GM18951 (cell line): ENCODE measurements around the gene DDT.
"Not testable (repeated sequence)": the region's sequence is repeated elsewhere in the genome, so short reads cannot be mapped to it uniquely, and the experiment has no call there.

Experiments
- POLR2A ChIP-seq: IDR thresholded peaks from 4 replicates; pipeline ENCODE4 v1.6.1; 2011; ENCODE audit warnings: mild to moderate bottlenecking; ENCODE audit not compliant: insufficient read length, insufficient read depth; ENCODE audit errors: extremely low read depth
- in situ Hi-C: fragments of 300-500 bp; cut with MboI; formaldehyde crosslinking; loops from one replicate; pipeline ENCODE4 v1.12.0; 2022; ENCODE audit warnings: low sequenced_read_pairs, mixed read lengths, inconsistent platforms; ENCODE audit not compliant: unreplicated experiment

Gene DDT

GRCh38 chr22:23939017-23939357 lies 35.3 kb downstream of the DDT start:
- TF ChIP-seq POLR2A, result no peak
- in situ Hi-C loops, result no loop called here

DNA sequence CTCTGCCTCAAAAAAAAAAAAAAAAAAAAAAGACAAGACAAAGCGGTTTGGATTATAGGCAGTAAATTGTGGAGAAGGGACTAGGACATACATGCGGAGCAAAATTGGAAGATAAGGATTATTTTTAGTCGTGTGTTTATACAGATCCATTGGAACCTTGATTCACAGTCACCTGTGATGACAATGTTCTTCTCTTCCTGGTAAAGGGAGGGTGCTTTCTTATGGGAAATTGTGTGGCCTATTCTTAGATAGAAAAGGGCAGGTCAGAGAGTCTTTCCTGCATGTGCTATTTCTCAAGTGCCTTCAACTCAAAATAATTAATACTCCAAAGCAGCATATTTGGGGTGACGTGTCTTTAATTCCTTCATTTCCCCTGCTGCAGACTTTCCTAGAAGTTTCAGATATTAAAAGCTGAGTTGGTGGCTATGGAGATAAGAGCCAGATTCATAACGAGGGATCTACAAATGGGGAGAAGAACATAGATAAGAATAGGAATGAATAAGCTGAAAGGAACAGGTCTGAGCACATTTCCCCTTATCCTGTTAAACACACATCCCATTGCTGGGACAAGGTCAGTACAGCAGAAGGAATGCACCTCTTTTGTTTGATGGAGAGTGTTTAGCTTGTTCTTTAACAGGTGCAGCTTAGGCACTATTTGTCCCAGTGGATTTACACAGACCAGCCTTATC lies 35.8 kb downstream of the DDT start:
- in situ Hi-C loops, result no loop called here
- no peak for TF ChIP-seq POLR2A

DNA sequence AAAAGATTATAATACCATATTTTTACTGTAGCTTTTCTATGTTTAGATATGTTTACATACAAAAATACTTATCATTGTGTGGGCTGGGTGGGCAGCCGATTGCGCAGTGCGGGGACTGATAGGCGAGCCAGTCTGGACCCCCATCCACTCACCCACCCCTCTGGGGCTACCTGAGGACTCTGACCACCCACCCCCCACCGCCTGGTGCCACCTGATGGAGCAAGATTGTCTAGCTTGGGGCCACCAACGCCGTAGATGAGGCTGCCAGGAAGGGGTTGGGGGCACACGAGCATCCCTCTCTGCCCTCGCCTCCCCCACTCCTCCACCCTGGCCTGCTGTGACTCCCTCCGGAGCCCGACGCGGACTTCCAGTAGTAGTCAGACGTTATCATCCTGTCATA lies 47.7 kb downstream of the DDT start:
- no peak for TF ChIP-seq POLR2A
- in situ Hi-C loops, result no loop called here

DNA sequence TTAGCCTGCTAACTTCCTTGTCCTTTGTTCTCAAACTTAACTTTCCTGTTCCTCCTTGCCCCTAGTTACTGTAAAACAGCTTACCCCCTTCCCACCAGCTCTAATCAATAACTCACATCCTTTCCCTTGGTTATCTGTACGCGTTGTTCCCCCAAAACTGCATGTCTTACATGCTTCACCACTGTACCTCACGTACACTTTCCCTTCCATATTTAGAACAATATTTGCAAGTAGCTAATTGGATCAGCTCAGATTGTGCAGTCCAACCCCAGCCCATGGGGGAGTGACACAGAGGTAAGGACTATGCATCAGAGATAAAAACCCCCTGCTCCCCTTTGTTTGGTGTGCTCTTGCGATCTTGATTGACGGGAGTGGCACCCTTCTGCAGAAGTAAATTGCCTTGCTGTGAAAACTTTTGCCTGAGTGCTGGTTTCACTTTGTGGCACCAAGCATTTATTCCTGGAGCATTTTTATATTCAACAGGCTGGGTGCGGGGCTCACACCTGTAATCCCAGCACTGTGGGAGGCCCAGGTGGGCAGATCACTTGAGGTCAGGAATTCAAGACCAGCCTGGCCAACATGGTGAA lies 49.1 kb downstream of the DDT start:
- TF ChIP-seq POLR2A, result no peak
- in situ Hi-C loops, result no loop called here

GRCh38 chr22:23922921-23923320 lies 51.3 kb downstream of the DDT start:
- TF ChIP-seq POLR2A, result no peak
- in situ Hi-C loops, result no loop called here

GRCh38 chr22:23921586-23922201 lies 52.5 kb downstream of the DDT start:
- in situ Hi-C loops, result not testable (repeated sequence)
